GM18873 (cell line): ENCODE data around the gene PSKH1.
"Not testable (repeated sequence)": the region's sequence is repeated elsewhere in the genome, so short reads cannot be mapped to it uniquely, and the experiment has no call there.

Source experiments
- ATAC-seq: cut with Tn5 transposase; IDR thresholded peaks from one replicate; pipeline ENCODE4 v1.9.1; 2021; ENCODE audit warnings: mild to moderate bottlenecking, moderate library complexity, moderate number of reproducible peaks; ENCODE audit not compliant: unreplicated experiment, low FRiP score

Gene PSKH1

GRCh38 chr16:67972285-67972684 is 79.2 kb downstream of the PSKH1 start:
- not testable (repeated sequence) for ATAC-seq

- no peak for ATAC-seq
These were observed 82.5 kb downstream of the PSKH1 start for GRCh38 chr16:67975321-67976105.

- no peak for ATAC-seq
These were observed 83.2 kb downstream of the PSKH1 start for GRCh38 chr16:67976205-67976604.

- ATAC-seq = no peak
These were observed 84.0 kb downstream of the PSKH1 start for GRCh38 chr16:67977005-67977404.

GRCh38 chr16:67977469-67978227 is 84.6 kb downstream of the PSKH1 start:
- no peak for ATAC-seq
